Liver (tissue), 2 donors: Measurements from ENCODE around the gene HSFX2.
"Not testable (repeated sequence)": the region's sequence is repeated elsewhere in the genome, so short reads cannot be mapped to it uniquely, and the experiment has no call there.

Experiments used
- GABPA ChIP-seq, 2 donors: IDR thresholded peaks in 1 of 2; conservative IDR thresholded peaks in 1 of 2; 2 replicates each; pipeline ENCODE4 v1.6.1; 2016; ENCODE audit warnings: antibody characterized with exemption in 2 of 2, mild to moderate bottlenecking in 1 of 2, moderate library complexity in 1 of 2
- HNF4G ChIP-seq: IDR thresholded peaks from 2 replicates; pipeline ENCODE4 v1.6.1; 2016; ENCODE audit warnings: antibody characterized with exemption
- YY1 ChIP-seq: IDR thresholded peaks from 2 replicates; pipeline ENCODE4 v1.6.1; 2016; ENCODE audit warnings: antibody characterized with exemption, mild to moderate bottlenecking
- donor health status: healthy.

- not testable (repeated sequence) for TF ChIP-seq YY1; HNF4G; GABPA (IDR thresholded peaks at IDR 0.05 in 1 of 2, conservative IDR thresholded peaks at IDR 0.05 in 1 of 2)
These were observed 31.7 kb upstream of the HSFX2 start for GRCh38 chrX:149626829-149627228.
